Measurements from ENCODE around the gene ZNF423.

DNA sequence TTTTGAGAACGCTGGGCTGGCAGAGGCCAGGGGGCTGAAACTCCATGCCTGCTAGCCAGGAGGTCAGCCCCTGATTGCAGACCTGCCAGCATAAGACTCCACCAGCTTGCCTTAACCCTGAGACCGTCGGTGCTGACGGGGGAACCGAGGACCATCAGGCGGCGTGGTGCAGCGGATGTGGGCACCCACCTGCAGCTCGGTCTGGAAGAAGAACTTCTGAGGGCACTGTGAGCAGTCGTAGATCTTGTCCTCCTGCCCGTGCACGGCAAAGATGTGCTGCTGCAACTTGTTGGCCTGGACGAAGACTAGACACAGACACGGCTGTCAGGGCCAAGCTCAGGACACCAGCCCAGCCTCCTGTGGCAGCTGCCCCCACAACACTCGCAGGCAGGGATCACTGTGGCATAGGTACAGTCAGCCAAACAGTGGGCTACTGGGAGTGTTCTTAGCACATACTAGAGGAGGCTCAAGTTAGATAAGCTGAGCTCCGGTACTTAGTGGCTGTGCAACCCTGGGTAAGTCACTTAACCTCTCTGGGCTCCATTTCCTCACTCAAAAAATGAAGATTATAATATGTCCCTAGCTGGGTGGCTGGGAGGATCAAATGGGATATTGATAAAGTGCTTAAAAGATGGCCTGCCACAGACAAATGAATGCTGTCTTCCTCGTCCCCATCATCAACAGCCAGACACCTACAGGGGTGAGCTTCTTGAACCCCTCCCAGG is 332.3 kb downstream of the ZNF423 start:
- TF ChIP-seq POLR2AphosphoS5 (IDR thresholded peaks at IDR 0.05) (no peak), POLR2A (IDR thresholded peaks at IDR 0.05) (no peak)
- TF ChIP-seq, protein P1, sequence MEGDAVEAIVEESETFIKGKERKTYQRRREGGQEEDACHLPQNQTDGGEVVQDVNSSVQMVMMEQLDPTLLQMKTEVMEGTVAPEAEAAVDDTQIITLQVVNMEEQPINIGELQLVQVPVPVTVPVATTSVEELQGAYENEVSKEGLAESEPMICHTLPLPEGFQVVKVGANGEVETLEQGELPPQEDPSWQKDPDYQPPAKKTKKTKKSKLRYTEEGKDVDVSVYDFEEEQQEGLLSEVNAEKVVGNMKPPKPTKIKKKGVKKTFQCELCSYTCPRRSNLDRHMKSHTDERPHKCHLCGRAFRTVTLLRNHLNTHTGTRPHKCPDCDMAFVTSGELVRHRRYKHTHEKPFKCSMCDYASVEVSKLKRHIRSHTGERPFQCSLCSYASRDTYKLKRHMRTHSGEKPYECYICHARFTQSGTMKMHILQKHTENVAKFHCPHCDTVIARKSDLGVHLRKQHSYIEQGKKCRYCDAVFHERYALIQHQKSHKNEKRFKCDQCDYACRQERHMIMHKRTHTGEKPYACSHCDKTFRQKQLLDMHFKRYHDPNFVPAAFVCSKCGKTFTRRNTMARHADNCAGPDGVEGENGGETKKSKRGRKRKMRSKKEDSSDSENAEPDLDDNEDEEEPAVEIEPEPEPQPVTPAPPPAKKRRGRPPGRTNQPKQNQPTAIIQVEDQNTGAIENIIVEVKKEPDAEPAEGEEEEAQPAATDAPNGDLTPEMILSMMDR (IDR thresholded peaks at IDR 0.05): no peak
